ENCODE data around the gene FAM222A.

Gene FAM222A

GRCh38 chr12:109737631-109738030, 24.0 kb downstream of the FAM222A start:
- H3K4me3 ChIP-seq (ENCODE audit: low read length), result no peak overlapping the region
- H3K27me3 ChIP-seq (ENCODE audit: control insufficient read depth, insufficient read depth, low read length), result peaks cover 19% of the 10 kb centered on the region
- no peaks in the 10 kb centered on the region for H3K9me3 ChIP-seq (ENCODE audit: control insufficient read depth, low read depth, low read length)
- H3K27ac ChIP-seq (ENCODE audit: low read length), result no peak overlapping the region
- H3K36me3 ChIP-seq (ENCODE audit: control insufficient read depth, low read depth, low read length), result no peaks in the 10 kb centered on the region
- H3K9ac ChIP-seq (ENCODE audit: low read length), result no peak overlapping the region
- H3K4me1 ChIP-seq (ENCODE audit: control insufficient read depth, low read depth, low read length), result peaks cover 13% of the 10 kb centered on the region

- Histone ChIP-seq H3K27ac (ENCODE audit: low read length) (no peak overlapping the region), H3K9ac (ENCODE audit: low read length) (no peak overlapping the region), H3K27me3 (ENCODE audit: control insufficient read depth, insufficient read depth, low read length) (peaks cover 19% of the 10 kb centered on the region), H3K9me3 (ENCODE audit: control insufficient read depth, low read depth, low read length) (no peaks in the 10 kb centered on the region), H3K36me3 (ENCODE audit: control insufficient read depth, low read depth, low read length) (no peaks in the 10 kb centered on the region), H3K4me3 (ENCODE audit: low read length) (no peak overlapping the region), H3K4me1 (ENCODE audit: control insufficient read depth, low read depth, low read length) (peaks cover 13% of the 10 kb centered on the region)
Measured at GRCh38 chr12:109738209-109738608, 24.6 kb downstream of the FAM222A start.

GRCh38 chr12:109738878-109739665, 25.4 kb downstream of the FAM222A start:
- Histone ChIP-seq H3K27ac (ENCODE audit: low read length) (no peak overlapping the region), H3K4me1 (ENCODE audit: control insufficient read depth, low read depth, low read length) (peaks cover 13% of the 10 kb centered on the region), H3K9me3 (ENCODE audit: control insufficient read depth, low read depth, low read length) (no peaks in the 10 kb centered on the region), H3K4me3 (ENCODE audit: low read length) (no peak overlapping the region), H3K27me3 (ENCODE audit: control insufficient read depth, insufficient read depth, low read length) (peaks cover 19% of the 10 kb centered on the region), H3K36me3 (ENCODE audit: control insufficient read depth, low read depth, low read length) (no peaks in the 10 kb centered on the region), H3K9ac (ENCODE audit: low read length) (no peak overlapping the region)

GRCh38 chr12:109739747-109740693, 26.4 kb downstream of the FAM222A start:
- H3K27me3 ChIP-seq (ENCODE audit: control insufficient read depth, insufficient read depth, low read length), result peaks cover 14% of the 10 kb centered on the region
- H3K36me3 ChIP-seq (ENCODE audit: control insufficient read depth, low read depth, low read length), result no peaks in the 10 kb centered on the region
- H3K9ac ChIP-seq (ENCODE audit: low read length), result no peak overlapping the region
- no peak overlapping the region for H3K27ac ChIP-seq (ENCODE audit: low read length)
- no peak overlapping the region for H3K4me3 ChIP-seq (ENCODE audit: low read length)
- no peaks in the 10 kb centered on the region for H3K9me3 ChIP-seq (ENCODE audit: control insufficient read depth, low read depth, low read length)
- peaks cover 8% of the 10 kb centered on the region for H3K4me1 ChIP-seq (ENCODE audit: control insufficient read depth, low read depth, low read length)

- Histone ChIP-seq H3K27ac (ENCODE audit: low read length) (no peak overlapping the region), H3K36me3 (ENCODE audit: control insufficient read depth, low read depth, low read length) (no peaks in the 10 kb centered on the region), H3K4me1 (ENCODE audit: control insufficient read depth, low read depth, low read length) (peaks cover 8% of the 10 kb centered on the region), H3K9me3 (ENCODE audit: control insufficient read depth, low read depth, low read length) (no peaks in the 10 kb centered on the region), H3K9ac (ENCODE audit: low read length) (no peak overlapping the region), H3K27me3 (ENCODE audit: control insufficient read depth, insufficient read depth, low read length) (peaks cover 6% of the 10 kb centered on the region), H3K4me3 (ENCODE audit: low read length) (no peak overlapping the region)
Measured at GRCh38 chr12:109740694-109741245, 27.1 kb downstream of the FAM222A start.

- Histone ChIP-seq H3K36me3 (ENCODE audit: control insufficient read depth, low read depth, low read length) (no peaks in the 10 kb centered on the region), H3K4me1 (ENCODE audit: control insufficient read depth, low read depth, low read length) (peaks cover 4% of the 10 kb centered on the region), H3K9me3 (ENCODE audit: control insufficient read depth, low read depth, low read length) (no peaks in the 10 kb centered on the region), H3K27ac (ENCODE audit: low read length) (no peak overlapping the region), H3K4me3 (ENCODE audit: low read length) (no peak overlapping the region), H3K9ac (ENCODE audit: low read length) (no peak overlapping the region), H3K27me3 (ENCODE audit: control insufficient read depth, insufficient read depth, low read length) (no peaks in the 10 kb centered on the region)
Measured at GRCh38 chr12:109741286-109741969, 27.8 kb downstream of the FAM222A start.

- Histone ChIP-seq H3K9me3 (ENCODE audit: control insufficient read depth, low read depth, low read length) (no peaks in the 10 kb centered on the region), H3K27ac (ENCODE audit: low read length) (no peak overlapping the region), H3K9ac (ENCODE audit: low read length) (no peak overlapping the region), H3K4me3 (ENCODE audit: low read length) (no peak overlapping the region), H3K36me3 (ENCODE audit: control insufficient read depth, low read depth, low read length) (no peaks in the 10 kb centered on the region), H3K27me3 (ENCODE audit: control insufficient read depth, insufficient read depth, low read length) (no peaks in the 10 kb centered on the region), H3K4me1 (ENCODE audit: control insufficient read depth, low read depth, low read length) (no peaks in the 10 kb centered on the region)
Measured at GRCh38 chr12:109741970-109742703, 28.5 kb downstream of the FAM222A start.

- no peaks in the 10 kb centered on the region for H3K4me1 ChIP-seq (ENCODE audit: control insufficient read depth, low read depth, low read length)
- no peaks in the 10 kb centered on the region for H3K27me3 ChIP-seq (ENCODE audit: control insufficient read depth, insufficient read depth, low read length)
- H3K9me3 ChIP-seq (ENCODE audit: control insufficient read depth, low read depth, low read length), result no peaks in the 10 kb centered on the region
- no peak overlapping the region for H3K27ac ChIP-seq (ENCODE audit: low read length)
- no peak overlapping the region for H3K4me3 ChIP-seq (ENCODE audit: low read length)
- no peak overlapping the region for H3K9ac ChIP-seq (ENCODE audit: low read length)
- no peaks in the 10 kb centered on the region for H3K36me3 ChIP-seq (ENCODE audit: control insufficient read depth, low read depth, low read length)
Measured at GRCh38 chr12:109743076-109743910, 29.7 kb downstream of the FAM222A start.

GRCh38 chr12:109744026-109744425, 30.4 kb downstream of the FAM222A start:
- H3K36me3 ChIP-seq (ENCODE audit: control insufficient read depth, low read depth, low read length), result no peaks in the 10 kb centered on the region
- no peak overlapping the region for H3K9ac ChIP-seq (ENCODE audit: low read length)
- H3K27me3 ChIP-seq (ENCODE audit: control insufficient read depth, insufficient read depth, low read length), result no peaks in the 10 kb centered on the region
- no peak overlapping the region for H3K27ac ChIP-seq (ENCODE audit: low read length)
- no peaks in the 10 kb centered on the region for H3K9me3 ChIP-seq (ENCODE audit: control insufficient read depth, low read depth, low read length)
- no peak overlapping the region for H3K4me3 ChIP-seq (ENCODE audit: low read length)
- no peaks in the 10 kb centered on the region for H3K4me1 ChIP-seq (ENCODE audit: control insufficient read depth, low read depth, low read length)
